Endothelial cell of umbilical vein (primary cell): ENCODE results near the gene LZTS2.

Source experiments
- EZH2 ChIP-seq: IDR thresholded peaks from 2 replicates; pipeline ENCODE4 v1.6.1; 2012; ENCODE audit warnings: borderline replicate concordance, low read depth, mild to moderate bottlenecking, moderate library complexity, low read length, inconsistent platforms; ENCODE audit not compliant: severe bottlenecking
- FOS ChIP-seq: IDR thresholded peaks from 2 replicates; pipeline ENCODE4 v1.6.1; 2011; ENCODE audit warnings: mild to moderate bottlenecking, low read length, moderate library complexity, borderline replicate concordance; ENCODE audit not compliant: insufficient read depth
- GATA2 ChIP-seq: IDR thresholded peaks from 2 replicates; pipeline ENCODE4 v1.7.0; 2011; ENCODE audit warnings: low read depth, mild to moderate bottlenecking, moderate library complexity, mixed read lengths, low read length; ENCODE audit not compliant: insufficient read length, insufficient read depth
- MYC ChIP-seq: IDR thresholded peaks from one replicate; pipeline ENCODE4 v1.6.1; 2011; ENCODE audit warnings: mild to moderate bottlenecking, low read depth, low read length
- POLR2A ChIP-seq: IDR thresholded peaks from 2 replicates; pipeline ENCODE4 v1.6.1; 2012; ENCODE audit warnings: low read depth, mild to moderate bottlenecking, control low read depth, low read length
- POLR2AphosphoS5 ChIP-seq: IDR thresholded peaks from 2 replicates; pipeline ENCODE4 v1.6.1; 2012; ENCODE audit warnings: low read depth, mild to moderate bottlenecking, control low read depth, low read length, moderate library complexity; ENCODE audit not compliant: insufficient read depth
- TF ChIP-seq, protein P1 (sequence below), 2 donors: IDR thresholded peaks; 1 replicate in 1 of 2; 2 replicates in 1 of 2; pipeline ENCODE4 v1.5.1; 2011; ENCODE audit warnings: low read length in 2 of 2, mild to moderate bottlenecking in 2 of 2, moderate library complexity in 2 of 2, control low read depth in 1 of 2, inconsistent platforms in 1 of 2, low read depth in 1 of 2; ENCODE audit not compliant: insufficient read depth in 1 of 2; ENCODE audit errors: extremely low read depth in 1 of 2

DNA sequence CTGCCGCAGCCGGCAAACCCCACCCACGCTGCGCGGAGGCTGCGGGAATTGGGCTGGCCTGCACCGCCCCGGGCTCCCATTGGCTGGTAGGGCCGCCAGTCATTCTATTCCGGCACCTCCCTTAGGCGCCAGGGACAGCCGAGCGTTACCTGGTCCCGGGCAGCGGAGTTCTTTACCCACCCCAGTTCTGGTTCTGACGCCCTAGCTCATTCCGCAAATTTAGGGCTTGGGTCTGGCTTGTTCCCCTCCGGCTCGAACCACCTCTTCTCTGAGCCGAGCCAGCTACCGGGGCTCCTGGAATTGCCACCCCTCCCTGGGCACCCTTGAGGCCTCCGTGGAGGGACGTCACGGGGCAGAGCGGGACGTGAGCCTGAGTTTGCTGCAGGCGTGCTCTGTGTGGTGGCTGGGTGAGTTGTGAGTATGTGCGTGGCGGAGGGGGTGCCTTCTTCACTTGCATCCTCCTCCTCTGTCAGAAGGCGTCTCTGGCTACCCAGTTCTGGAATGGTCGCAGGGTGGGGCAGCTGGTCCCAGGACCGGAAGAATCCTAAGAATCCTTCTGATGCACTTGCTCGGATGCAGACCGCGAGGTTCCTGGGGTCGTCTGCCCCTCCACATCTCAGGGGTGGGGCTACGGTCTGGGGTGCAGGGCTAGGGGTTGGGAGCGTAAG is 31.7 kb downstream of the LZTS2 start, which contains the start of the genes PDZD7 and SFXN3:
- TF ChIP-seq, protein P1, sequence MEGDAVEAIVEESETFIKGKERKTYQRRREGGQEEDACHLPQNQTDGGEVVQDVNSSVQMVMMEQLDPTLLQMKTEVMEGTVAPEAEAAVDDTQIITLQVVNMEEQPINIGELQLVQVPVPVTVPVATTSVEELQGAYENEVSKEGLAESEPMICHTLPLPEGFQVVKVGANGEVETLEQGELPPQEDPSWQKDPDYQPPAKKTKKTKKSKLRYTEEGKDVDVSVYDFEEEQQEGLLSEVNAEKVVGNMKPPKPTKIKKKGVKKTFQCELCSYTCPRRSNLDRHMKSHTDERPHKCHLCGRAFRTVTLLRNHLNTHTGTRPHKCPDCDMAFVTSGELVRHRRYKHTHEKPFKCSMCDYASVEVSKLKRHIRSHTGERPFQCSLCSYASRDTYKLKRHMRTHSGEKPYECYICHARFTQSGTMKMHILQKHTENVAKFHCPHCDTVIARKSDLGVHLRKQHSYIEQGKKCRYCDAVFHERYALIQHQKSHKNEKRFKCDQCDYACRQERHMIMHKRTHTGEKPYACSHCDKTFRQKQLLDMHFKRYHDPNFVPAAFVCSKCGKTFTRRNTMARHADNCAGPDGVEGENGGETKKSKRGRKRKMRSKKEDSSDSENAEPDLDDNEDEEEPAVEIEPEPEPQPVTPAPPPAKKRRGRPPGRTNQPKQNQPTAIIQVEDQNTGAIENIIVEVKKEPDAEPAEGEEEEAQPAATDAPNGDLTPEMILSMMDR (IDR thresholded peaks at IDR 0.05; ENCODE audit: extremely low read depth in 1 of 2, insufficient read depth in 1 of 2, low read depth in 1 of 2, low read length in 2 of 2), result no peak
- TF ChIP-seq POLR2A (no peak), MYC (no peak), POLR2AphosphoS5 (no peak), FOS (no peak), EZH2 (no peak), GATA2 (no peak)
